Neuron (in vitro differentiated cells): ENCODE measurements around the gene HTT.
"Not testable (repeated sequence)": the region's sequence is repeated elsewhere in the genome, so short reads cannot be mapped to it uniquely, and the experiment has no call there.

ENCODE experiments used
- H2AFZ ChIP-seq: one replicate; pipeline ENCODE4 v1.6.1; 2013; ENCODE audit warnings: low read depth, mild to moderate bottlenecking, inconsistent platforms, low read length, moderate library complexity
- H3K27me3 ChIP-seq: one replicate; pipeline ENCODE4 v1.6.1; 2013; ENCODE audit warnings: low read length; ENCODE audit not compliant: insufficient read depth
- H3K36me3 ChIP-seq: one replicate; pipeline ENCODE4 v1.6.1; 2013; ENCODE audit warnings: low read length; ENCODE audit not compliant: insufficient read depth
- H3K4me1 ChIP-seq: one replicate; pipeline ENCODE4 v1.6.1; 2013; ENCODE audit warnings: low read length; ENCODE audit not compliant: insufficient read depth
- H3K4me3 ChIP-seq: 2 replicates; pipeline ENCODE4 v1.5.1; 2013; ENCODE audit warnings: mild to moderate bottlenecking, low read length, moderate library complexity
- H3K9me3 ChIP-seq: one replicate; pipeline ENCODE4 v1.6.1; 2013; ENCODE audit warnings: low read length

Gene HTT

GRCh38 chr4:3040452-3041191, 33.9 kb upstream of the HTT start:
- H3K36me3 ChIP-seq = no peaks in the 10 kb centered on the region
- no peaks in the 10 kb centered on the region for H3K27me3 ChIP-seq
- H3K4me1 ChIP-seq = peaks cover 26% of the 10 kb centered on the region
- H2AFZ ChIP-seq = no peak overlapping the region
- no peaks in the 10 kb centered on the region for H3K9me3 ChIP-seq
- no peak overlapping the region for H3K4me3 ChIP-seq

- Histone ChIP-seq H3K9me3 (no peaks in the 10 kb centered on the region), H2AFZ (no peak overlapping the region), H3K4me1 (peaks cover 26% of the 10 kb centered on the region), H3K4me3 (no peak overlapping the region), H3K27me3 (no peaks in the 10 kb centered on the region), H3K36me3 (no peaks in the 10 kb centered on the region)
These were observed 33.0 kb upstream of the HTT start for GRCh38 chr4:3041192-3042142.

- no peak overlapping the region for H2AFZ ChIP-seq
- no peaks in the 10 kb centered on the region for H3K36me3 ChIP-seq
- H3K4me1 ChIP-seq = peaks cover 21% of the 10 kb centered on the region
- H3K9me3 ChIP-seq = no peaks in the 10 kb centered on the region
- H3K4me3 ChIP-seq = no peak overlapping the region
- no peaks in the 10 kb centered on the region for H3K27me3 ChIP-seq
These were observed 32.3 kb upstream of the HTT start for GRCh38 chr4:3042226-3042625.

- H2AFZ ChIP-seq = no peak overlapping the region
- H3K4me3 ChIP-seq = no peak overlapping the region
- no peaks in the 10 kb centered on the region for H3K27me3 ChIP-seq
- peaks cover 21% of the 10 kb centered on the region for H3K4me1 ChIP-seq
- H3K9me3 ChIP-seq = no peaks in the 10 kb centered on the region
- H3K36me3 ChIP-seq = no peaks in the 10 kb centered on the region
These were observed 31.0 kb upstream of the HTT start for GRCh38 chr4:3043282-3044020.

GRCh38 chr4:3044870-3045819, 29.3 kb upstream of the HTT start:
- Histone ChIP-seq H3K36me3 (no peaks in the 10 kb centered on the region), H2AFZ (no peak overlapping the region), H3K27me3 (no peaks in the 10 kb centered on the region), H3K4me1 (peaks cover 21% of the 10 kb centered on the region), H3K4me3 (no peak overlapping the region), H3K9me3 (no peaks in the 10 kb centered on the region)

GRCh38 chr4:3046162-3046561, 28.3 kb upstream of the HTT start:
- Histone ChIP-seq H2AFZ (no peak overlapping the region), H3K4me1 (peaks cover 21% of the 10 kb centered on the region), H3K9me3 (no peaks in the 10 kb centered on the region), H3K27me3 (peaks cover under 1% of the 10 kb centered on the region), H3K4me3 (no peak overlapping the region), H3K36me3 (no peaks in the 10 kb centered on the region)

- H3K4me3 ChIP-seq = no peak overlapping the region
- H3K27me3 ChIP-seq = peaks cover 3% of the 10 kb centered on the region
- H2AFZ ChIP-seq = no peak overlapping the region
- H3K36me3 ChIP-seq = no peaks in the 10 kb centered on the region
- no peaks in the 10 kb centered on the region for H3K9me3 ChIP-seq
- peaks cover 21% of the 10 kb centered on the region for H3K4me1 ChIP-seq
These were observed 27.9 kb upstream of the HTT start for GRCh38 chr4:3046623-3047022.

- Histone ChIP-seq H3K9me3 (no peaks in the 10 kb centered on the region), H3K27me3 (peaks cover 3% of the 10 kb centered on the region), H3K36me3 (no peaks in the 10 kb centered on the region), H3K4me1 (peaks cover 13% of the 10 kb centered on the region), H3K4me3 (no peak overlapping the region), H2AFZ (no peak overlapping the region)
These were observed 26.8 kb upstream of the HTT start for GRCh38 chr4:3047464-3048286.

GRCh38 chr4:3051141-3051897, 23.2 kb upstream of the HTT start:
- H3K27me3 ChIP-seq, H3K36me3 ChIP-seq, H3K4me1 ChIP-seq, H3K4me3 ChIP-seq, H2AFZ ChIP-seq, H3K9me3 ChIP-seq: not testable (repeated sequence)

GRCh38 chr4:3054169-3054759, 20.2 kb upstream of the HTT start:
- Histone ChIP-seq H3K4me3 (no peak overlapping the region), H3K36me3 (no peaks in the 10 kb centered on the region), H2AFZ (no peak overlapping the region), H3K9me3 (peaks cover 6% of the 10 kb centered on the region), H3K4me1 (no peaks in the 10 kb centered on the region), H3K27me3 (peaks cover 3% of the 10 kb centered on the region)

- H2AFZ ChIP-seq = no peak overlapping the region
- H3K9me3 ChIP-seq = peaks cover 6% of the 10 kb centered on the region
- no peaks in the 10 kb centered on the region for H3K36me3 ChIP-seq
- H3K4me3 ChIP-seq = no peak overlapping the region
- H3K27me3 ChIP-seq = no peaks in the 10 kb centered on the region
- H3K4me1 ChIP-seq = peaks cover 3% of the 10 kb centered on the region
These were observed 14.5 kb upstream of the HTT start for GRCh38 chr4:3059943-3060342.
